Myocyte (in vitro differentiated cells): ENCODE measurements around the gene PRKCI. TPM values are rescaled to one million over a fixed set of nuclear protein-coding genes. Genes with fewer than 3 reads are reported as not detected.
"Not testable (repeated sequence)": the region's sequence is repeated elsewhere in the genome, so short reads cannot be mapped to it uniquely, and the experiment has no call there.

Experiments
- DNase-seq: peaks from one replicate; pipeline ENCODE4 v3.0.0-alpha.2; 2012; ENCODE audit warnings: low read depth
- total RNA-seq: library from RNA; depleted of rRNA; stranded (reverse); fragments of >200 nt; gene quantifications from 2 replicates; pipeline ENCODE4 v1.2.3, GENCODE V29; 2014

Gene PRKCI
- total RNA-seq, 1 donor from 2014 or later = 27.7 TPM

DNA sequence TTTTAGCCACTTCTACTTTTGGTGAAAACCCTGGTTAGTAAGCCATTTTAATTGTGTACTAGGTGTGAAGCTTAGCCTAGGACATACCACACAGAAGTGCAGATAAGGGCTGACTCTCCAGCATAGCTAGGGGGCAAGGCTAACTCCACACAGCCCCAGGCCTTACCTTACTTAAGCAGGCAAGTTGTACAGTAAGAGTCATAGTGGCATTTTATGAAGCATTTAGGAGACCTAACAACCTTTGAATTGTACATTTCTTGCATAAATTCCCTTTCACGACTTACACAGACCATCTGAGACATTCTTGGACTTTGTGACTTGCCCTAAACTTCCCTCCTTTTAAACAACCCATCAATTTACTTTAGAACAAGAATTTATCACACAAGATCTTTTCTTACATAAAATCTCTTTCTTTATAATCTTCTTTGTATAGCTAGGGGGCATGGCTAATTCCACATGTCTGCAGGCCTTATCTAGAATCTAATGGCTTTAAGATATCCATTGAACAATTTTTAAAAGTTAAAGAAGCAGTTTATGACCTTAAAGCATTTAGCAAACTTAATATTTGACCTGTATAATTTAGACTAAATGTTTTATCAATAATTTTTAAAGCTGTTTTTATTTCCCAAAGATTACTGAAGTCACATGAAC is 116.6 kb downstream of the PRKCI start:
- DNase-seq = no peak

DNA sequence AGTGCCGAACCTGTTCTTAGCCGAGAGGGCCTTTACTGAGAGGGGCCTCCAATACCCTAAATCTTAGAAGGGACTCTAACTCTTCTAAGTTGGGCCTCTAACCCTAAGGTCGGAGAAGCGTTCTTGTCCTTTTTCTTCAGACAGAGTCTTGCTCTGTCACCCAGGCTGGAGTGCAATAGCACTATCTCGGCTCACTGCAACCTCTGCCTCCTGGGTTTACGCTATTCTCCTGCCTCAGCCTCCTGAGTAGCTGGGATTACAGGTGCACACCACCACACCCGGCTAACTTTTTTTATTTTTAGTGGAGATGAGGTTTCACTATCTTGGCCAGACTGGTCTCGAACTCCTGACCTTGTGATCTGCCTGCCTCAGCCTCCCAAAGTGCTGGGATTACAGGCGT is 120.0 kb downstream of the PRKCI start:
- DNase-seq = not testable (repeated sequence)

DNA sequence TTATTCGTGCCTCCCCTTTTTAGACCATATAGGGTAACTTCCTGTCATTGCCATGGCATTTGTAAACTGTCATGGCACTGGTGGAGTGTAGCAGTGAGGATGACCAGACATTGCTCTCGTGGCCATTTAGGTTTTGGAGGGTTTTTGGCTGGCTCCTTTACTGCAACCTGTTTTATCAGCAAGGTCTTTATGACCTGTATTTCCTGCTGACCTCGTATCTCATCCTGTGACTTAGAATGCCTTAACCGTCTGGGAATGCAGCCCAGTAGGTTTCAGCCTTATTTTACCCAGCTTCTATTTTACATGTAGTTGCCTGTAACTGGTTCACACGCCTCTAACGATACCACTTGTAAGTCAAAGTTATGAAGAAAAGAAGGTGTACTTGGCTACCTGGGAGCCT is 121.6 kb downstream of the PRKCI start:
- DNase-seq = not testable (repeated sequence)

- DNase-seq = no peak
Observed at GRCh38 chr3:170344971-170345370, 122.7 kb downstream of the PRKCI start.

- no peak for DNase-seq
Observed at GRCh38 chr3:170346481-170347392, 124.5 kb downstream of the PRKCI start.

GRCh38 chr3:170350515-170351413 is 128.5 kb downstream of the PRKCI start:
- no peak for DNase-seq

DNA sequence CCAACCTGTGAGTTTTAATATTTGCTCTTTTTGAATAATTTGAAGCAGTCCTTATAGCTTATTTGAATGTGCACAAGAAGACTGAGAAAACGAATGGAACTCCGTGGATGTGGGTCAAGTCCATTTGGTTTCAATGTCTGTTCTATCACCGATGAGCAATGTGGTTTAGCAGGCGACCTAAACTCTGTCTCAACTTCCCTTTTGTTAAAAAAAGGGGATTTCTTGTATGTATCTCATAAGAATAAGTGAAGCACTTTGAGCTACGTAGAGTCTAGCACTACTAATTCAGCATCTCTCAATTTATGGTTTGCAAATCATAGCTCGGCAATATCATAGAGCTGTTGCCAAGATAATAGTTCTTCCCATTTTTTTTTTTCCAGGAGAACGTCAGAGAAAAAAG is 130.7 kb downstream of the PRKCI start:
- DNase-seq = no peak

- DNase-seq = no peak
Observed at GRCh38 chr3:170353485-170353884, 131.3 kb downstream of the PRKCI start.

- DNase-seq = no peak
Observed at GRCh38 chr3:170354760-170355159, 132.5 kb downstream of the PRKCI start.

Other genes starting within 250 kb of the PRKCI start
- gene GPR160, start 184.4 kb upstream of the PRKCI start, total RNA-seq = 0.31 and 1.1 TPM in 2 replicates
- 29.8 and 30.0 TPM in 2 replicates for gene PHC3, start 40.7 kb upstream of the PRKCI start, total RNA-seq
- gene SKIL, start 135.3 kb downstream of the PRKCI start, total RNA-seq = 34.0 and 40.3 TPM in 2 replicates
- gene CLDN11, start 196.4 kb downstream of the PRKCI start, total RNA-seq = not detected in 2 replicates